COR-L47 (cell line): Measurements from ENCODE around the gene MYO1A.
"Not testable (repeated sequence)": the region's sequence is repeated elsewhere in the genome, so short reads cannot be mapped to it uniquely, and the experiment has no call there.

Experiments used
- DNase-seq: peaks from one replicate; lab custom pipeline; 2025; lab: John Stamatoyannopoulos, UW

MYO1A gene

DNA sequence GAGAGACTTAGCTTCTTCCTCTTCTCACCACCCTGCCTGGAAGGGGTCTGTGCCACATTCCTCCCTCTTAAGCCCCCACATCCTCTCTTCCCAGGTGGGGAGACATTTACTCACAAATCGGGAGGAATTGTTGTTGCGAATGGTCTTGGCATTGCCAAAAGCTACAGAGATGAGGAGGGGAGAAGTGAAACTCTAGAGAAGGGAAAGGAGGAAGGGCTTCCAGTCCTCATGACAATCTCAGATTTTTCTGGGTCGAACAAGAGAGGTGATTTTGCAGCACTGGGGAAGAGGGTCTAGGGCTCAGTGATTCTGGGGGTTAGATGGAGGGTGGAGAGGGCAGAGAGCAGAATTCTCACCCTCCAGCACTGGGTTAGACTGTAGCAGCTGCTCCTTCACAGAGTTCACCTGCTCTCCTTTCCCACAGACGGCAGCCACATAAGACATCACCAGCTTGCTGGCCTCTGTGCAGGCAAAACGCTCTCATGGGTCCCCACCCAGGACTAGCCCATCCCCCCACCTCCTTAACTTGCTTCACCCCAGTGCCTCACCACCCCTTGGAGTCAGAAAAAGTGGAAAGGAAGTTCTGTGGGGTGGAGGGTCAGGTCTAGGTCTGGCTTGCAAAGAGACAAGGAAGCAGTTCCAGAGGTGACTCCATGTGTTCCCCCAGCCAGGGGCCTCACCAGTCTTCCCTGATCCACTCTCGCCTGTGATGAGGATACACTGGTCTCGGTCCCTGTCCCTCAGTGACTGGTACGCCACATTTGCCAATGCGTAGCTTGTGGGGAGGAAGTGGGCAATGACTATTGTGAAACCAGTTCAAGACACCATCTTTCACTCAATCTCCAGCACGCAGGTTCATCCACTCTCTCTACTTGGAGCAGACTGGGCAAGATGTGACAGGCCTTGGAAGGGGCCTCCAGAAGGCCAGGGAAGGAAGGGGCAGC, 2.7 kb downstream of the MYO1A start:
- DNase-seq = no peak

DNA sequence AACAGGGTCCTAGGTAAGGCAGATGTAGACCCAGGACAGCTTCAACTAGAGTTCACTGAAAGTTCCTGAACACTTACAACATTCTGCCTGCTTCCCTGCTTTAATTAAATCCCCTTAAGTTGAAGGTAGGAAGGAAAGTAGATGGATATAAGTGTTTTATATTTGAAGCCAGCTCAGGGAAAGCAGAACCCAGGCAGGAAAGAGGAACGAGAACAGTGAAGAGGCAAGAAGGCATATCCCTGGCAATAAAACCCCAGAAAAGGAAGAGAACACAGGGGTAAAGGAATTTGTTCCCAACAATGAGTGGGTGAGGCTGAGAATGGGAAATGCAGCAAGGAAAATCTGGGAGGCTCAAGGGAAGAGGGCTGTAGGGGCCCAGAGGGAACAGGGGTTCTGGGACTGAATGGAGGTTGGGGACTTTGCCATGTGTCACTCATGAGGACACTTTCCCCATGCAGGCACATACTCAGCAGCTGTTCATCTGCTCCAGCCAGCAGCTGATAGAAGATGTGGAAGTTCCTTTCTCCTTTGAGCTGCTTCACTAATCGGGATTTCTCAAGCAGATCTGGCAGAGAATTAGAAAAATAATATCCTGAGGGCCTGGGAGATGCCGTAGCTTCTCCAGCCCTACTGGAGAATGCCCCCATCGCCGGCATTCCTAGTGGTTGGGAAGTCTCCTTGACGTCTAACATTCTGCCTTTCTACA, 3.7 kb downstream of the MYO1A start:
- no peak for DNase-seq

DNA sequence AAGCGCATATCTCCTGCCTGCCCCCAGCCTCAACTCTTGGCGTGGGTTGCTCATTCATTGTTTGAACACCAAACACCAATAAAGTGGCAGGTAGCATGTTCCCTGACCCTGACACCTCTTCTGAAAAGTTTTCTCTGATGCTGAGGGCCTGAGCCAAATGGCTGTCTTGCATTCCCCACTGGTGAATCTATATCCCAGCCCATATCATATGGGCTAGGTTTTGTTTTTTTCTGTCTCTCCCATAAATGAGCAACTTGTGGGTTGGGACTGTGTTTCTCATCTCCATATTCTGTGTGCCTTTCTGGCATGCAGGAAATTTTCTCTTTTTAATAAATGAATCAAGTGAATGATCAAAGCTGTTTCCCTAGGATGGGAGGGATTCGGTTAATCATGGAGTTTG, 5.0 kb downstream of the MYO1A start:
- no peak for DNase-seq

DNA sequence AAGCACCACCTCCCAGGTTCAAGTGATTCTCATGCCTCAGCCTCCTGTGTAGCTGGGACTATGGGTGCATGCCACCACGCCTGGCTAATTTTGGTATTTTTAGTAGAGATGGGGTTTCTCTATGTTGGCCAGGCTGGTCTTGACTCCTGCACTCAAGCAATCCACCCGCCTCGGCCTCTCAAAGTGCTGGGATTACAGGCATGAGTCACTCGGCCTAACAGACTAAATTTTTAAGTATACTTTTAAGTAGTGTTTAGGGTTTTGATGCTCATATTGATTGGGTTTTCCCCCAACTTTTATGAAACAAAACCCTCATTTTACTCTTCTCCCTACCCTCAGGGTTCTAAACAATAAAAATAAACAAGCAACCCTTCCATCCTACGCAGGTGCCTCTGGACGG, 5.5 kb downstream of the MYO1A start:
- DNase-seq = no peak

DNA sequence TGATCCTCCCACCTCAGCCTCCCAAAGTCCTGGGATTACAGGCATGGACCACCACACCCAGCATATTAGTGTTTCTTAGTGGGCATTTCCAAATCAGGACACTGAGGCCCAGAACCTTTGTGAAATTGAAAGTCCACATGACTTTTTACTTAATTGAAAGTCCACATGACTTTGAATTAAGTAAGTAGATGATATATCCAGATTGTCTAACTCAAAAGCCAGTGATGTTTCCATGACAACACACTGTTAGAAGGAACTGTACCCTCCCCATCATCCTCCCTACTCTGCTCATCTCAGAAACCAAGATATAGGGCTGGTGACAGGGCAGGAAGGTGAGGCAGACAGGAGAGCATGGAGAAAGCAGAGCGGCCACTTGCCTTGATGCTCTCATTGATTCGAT, 7.2 kb downstream of the MYO1A start:
- no peak for DNase-seq

DNA sequence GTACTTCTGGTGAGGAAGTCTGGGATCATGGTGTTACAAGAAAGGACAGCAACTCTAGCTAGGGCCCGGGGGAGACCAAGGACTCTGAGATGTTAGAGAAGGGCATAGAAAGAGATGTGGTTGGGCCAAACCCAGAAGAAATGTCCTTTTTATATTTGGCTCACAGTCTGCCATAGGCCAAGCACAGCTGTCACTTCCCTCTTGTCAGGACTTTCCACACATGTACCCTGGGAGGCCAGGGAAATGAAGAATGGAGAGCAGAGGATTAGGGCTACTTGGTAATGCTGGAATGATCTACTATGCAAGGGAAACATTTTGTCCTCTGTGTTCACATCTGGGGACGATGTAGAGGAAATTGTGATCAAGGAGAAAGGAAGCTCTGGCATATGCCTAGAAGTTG, 9.2 kb downstream of the MYO1A start:
- no peak for DNase-seq

DNA sequence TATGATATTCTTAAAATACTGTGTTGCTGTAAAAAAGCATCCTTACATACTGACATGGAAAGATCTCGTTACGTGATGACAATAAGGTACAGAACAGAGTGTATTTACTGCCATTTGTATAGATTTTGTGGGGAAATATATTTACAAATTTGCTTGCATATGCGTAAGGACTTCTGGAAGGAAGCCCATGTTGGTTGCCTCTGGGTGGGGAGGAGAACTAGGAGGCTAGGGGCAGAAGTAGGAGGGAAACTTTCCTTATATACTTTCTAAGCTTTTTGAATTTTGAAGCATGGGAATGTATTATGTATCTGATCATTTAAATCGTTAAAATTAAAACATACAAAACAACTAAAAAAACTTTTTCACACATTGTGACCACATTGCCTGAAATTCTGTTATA, 9.7 kb downstream of the MYO1A start:
- no peak for DNase-seq

DNA sequence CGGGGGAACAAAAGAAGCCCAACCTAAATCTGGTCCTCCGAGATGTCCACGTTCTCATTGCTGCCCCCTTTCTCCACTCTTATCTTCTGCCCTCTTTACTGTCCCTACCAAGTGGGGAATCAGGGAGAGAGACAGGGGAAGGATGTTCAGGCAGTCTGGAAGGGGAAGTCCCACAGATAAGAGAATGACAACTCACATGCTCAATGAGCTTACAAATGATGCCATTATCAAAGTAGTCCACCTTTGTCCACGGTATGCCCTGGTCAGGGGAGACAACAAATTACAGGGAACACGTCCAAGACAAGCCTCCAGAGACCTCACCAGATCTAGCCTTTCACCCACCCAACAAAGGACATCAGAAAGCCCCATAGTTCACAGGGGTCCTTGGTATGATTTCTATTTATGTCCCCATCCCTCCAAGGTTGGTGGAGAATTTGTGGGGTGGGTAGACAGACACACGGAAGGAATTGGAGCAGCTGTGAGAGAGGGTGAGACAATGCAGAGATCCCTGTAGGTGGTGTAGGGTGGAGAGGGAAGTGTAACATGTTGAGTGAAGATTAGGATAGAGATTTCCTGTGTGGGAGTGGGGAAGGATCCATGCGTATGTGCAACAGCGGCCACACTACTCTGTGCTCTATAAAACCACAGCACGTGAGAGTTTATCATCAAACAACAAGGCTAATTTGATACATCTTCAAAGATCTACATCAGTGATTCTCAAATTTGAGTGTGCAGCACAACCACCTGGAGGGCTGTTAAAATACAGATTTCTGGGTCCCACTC, 10.7 kb downstream of the MYO1A start:
- no peak for DNase-seq

DNA sequence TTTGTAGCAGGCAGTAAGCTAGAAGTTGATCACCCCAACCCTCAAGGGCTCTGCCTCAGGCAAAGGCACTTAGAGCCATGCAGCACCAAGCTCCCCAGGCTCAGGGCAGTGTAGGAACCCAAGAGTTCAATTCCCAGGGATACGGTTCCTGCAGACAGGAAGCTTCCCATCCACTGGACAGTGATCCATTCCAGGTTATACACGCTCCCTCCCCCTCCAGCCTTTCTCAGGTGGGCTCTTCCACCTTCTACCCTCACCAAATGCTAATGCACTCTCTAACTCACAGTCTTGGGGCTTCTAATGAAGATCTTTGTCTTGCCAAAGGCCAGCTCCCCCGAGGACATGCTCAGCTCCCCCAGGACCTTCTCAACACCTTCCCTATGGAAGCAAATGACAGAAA, 12.7 kb downstream of the MYO1A start:
- no peak for DNase-seq

DNA sequence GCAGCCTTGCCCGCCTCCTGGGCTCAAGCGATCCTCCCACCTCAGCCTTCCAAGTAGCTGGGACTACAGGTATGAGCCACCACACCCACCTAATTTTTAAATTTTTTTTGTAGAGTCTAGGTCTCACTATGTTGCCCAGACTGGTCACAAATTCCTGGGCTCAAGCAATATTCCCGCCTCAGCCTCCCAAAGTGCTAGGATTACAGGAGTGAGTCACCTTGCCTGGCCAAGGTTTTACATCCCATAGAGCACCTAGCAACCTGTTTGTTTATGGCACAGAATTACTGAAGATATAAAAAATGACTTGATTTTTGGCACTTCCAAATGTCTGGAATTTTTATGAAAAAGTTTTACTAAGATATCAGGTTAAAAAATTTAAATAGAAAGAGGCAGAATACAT, 16.5 kb downstream of the MYO1A start:
- DNase-seq = no peak

DNA sequence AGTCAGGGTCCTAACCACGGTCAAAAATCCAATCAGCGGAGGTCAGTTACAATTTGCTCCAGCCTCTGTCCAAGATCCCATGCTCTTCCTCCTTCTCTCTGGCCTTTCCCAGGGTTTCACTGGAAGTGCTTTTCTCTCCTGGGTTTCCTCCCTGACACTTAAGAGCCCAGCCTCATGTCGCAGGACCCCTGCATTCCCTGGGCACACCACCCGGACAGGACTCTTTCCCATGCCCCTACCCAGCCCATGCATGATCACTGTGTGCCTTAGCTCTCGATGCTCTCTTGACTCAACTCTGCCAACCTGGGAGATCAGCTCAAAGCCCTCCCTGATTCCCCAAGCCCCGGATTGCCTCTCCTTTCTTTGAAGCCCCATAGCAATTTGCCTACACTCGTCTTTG, 18.1 kb downstream of the MYO1A start:
- no peak for DNase-seq

DNA sequence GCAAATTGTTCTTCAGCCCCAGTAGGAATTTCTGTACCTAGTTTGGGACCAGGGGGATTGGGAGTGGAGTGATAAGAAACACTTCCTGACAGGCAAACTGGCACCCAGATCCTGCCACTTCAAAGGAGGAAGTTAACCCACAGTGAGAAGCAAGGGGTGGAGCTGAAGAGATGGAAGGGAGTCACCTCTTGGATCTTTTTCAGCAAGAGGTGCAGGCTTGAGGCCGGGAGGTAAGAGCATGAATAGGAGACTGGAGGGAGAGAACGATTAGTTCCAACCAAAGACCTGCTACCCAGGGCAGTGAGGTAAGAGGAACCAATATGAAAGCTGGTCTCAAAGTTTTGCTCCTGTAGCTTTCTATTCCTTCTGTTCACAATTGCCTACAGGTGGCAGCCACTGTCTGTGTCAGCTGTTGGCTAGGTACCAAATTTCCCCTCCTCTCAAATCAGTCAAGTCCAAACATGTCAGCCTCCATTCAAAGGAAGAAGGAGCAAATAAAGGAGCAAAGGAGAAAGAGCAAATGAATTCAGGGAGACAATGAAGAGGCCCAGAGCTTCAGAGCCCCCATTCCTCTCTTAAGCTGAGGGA, 18.7 kb downstream of the MYO1A start:
- peak; percentile 76 for DNase-seq

DNA sequence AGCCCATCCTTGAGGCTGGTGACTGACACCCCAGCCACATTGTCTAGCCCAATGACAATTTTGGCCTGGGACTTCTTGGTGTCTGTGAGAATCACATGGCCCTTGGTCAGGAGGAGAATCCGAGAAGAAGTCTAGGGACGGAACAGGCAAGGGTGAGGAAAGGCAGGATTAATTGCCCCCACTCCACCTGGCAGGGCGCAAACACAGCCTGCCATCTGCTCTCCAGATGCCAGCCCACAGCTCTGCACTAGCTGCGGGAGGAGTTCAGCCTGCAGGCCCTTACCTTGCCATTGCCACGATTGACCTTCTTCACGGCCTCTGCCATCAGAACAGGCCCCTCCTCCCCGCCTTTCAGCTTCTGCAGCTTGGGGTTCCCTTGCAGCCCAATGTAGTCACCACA, 20.5 kb downstream of the MYO1A start:
- DNase-seq = no peak

DNA sequence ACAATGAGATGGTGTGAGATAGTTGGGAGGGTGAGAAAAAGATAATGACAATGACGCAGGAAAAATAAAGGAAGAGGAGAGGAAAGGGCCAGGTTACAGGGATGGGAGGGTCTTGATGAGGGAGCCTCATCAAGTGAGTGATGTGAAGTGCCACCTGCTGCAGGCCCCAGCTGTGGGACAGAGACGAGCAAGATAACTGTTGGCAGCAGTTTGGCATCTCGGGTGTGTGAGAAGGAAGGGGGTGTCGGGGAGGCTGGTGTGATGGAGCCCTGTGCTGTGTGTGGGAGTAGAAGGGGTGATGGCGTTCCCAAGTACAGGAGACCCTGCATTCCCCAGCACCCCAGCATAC, 22.1 kb downstream of the MYO1A start:
- no peak for DNase-seq

DNA sequence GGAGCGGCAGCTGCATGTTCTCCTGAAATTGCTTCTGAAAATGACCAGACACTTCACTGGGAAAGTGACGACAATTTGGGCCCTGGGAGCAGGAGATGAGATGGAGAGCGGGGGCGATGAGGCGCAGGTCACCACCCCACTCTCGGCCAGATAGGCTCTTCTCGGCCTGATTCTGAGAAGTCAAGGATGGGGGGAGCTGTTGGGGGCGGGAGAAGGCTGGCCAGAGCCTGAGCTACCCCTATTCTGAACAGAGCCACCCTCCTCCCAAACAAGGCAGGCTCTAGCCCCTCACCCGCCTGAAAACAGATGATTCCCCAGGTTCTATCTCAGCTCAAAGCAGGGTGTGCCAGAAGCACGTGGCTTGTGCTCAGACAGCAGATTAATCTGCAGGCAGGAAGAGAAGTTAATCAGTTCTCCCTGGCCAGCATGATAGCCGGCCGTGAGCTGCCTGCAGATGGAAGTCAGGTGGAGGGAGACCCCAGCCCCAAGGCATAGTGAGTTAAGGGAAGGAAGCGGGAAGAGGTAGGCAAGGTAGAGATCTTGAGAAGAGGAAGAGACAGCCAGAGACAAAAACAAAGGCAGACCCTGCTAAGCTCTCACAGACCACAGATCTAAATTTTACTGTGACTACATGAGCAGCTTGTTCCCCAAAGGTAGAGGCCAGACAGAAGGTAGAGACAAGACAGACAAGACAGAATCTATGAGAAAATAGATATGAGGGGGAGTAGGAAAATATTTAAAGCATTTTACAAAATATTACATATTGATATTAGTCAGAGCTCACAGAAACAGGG, 22.7 kb downstream of the MYO1A start:
- no peak for DNase-seq

DNA sequence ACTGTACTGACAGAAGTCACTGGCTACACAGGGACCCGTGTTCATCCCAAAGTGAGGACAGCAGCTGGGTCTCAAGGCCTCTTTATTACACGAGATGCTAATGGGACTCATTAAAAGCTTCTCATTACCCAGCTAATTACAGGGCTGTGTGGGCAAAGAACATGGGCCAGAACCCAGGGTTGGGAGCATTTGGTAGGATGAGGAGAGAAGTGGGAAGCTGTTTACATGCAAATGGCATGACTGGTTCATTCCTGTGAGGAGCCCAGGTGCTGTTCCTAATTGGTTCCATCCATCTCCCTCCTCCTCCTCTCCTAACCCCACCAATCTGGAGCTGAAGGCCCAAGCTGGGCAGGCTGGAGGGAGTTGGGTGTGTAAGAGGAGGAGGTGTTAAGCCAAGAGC, 24.7 kb downstream of the MYO1A start:
- no peak for DNase-seq

DNA sequence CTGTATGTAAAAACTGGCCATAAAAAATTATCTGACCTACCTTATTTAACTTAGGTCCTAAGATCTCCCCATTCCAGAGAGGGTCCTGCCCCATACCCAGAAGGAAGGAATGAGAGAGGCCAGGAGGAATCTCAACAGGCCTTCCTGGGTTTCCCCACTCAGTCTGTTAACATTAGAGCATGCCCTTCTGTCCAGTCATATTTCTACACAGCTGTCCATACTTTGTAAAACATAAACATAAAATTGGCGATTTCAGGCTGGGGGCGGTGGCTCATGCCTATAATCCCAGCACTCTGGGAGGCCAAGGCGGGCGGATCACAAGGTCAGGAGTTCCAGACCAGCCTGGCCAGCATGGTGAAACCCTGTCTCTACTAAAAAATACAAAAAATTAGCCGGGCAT, 27.6 kb downstream of the MYO1A start:
- DNase-seq = not testable (repeated sequence)

DNA sequence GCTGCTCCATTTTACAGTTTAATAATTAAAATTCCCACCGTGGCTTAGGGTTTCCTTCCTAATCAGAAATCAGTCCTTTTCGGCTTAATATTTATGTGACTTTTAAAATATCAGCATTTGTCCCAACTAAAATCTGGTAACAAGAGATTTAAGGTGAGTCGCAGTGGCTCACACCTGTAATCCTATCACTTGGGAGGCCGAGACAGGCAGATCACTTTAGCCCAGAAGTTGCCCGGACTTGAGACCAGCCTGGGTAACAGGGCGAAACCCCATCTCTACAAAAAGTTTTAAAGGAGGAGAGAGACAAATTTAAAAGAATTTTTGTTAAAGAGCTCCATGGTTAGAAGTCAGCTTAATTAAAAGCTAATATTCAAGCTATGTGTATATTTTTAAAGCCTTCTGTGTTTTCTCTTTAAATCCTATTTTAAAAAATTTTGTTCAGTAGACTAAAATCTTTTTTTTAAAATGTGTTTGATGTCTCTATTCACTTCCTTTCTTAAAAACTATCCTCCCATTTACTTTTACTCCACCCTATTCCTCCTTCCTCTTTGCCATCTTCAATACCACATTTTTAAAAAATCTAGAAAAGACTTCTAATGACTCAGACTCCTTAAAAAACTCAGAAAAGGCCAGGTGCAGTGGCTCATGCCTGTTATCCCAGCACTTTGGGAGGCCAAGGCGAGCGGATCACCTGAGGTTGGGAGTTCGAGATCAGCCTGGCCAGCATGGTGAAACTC, 29.8 kb downstream of the MYO1A start:
- DNase-seq = no peak

DNA sequence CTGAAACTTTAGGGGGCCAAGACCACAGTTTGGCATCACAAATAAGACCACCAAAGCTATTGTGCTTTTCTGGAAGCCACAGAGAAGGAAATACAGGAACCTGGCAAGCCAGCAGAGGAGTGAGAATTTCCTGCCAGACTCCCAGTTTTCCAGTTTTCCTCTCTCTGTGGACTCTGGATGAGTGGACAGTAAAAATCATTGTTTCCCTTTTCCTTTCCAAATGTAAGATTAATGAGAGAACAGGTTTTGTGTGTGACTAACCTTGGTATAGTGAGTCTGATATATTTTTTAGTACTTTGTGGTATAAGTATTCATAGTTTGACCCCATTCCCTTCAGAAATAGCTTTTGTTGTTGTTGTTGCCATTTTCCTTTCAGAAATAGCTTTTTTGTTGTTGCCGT, 31.0 kb downstream of the MYO1A start:
- DNase-seq = no peak

DNA sequence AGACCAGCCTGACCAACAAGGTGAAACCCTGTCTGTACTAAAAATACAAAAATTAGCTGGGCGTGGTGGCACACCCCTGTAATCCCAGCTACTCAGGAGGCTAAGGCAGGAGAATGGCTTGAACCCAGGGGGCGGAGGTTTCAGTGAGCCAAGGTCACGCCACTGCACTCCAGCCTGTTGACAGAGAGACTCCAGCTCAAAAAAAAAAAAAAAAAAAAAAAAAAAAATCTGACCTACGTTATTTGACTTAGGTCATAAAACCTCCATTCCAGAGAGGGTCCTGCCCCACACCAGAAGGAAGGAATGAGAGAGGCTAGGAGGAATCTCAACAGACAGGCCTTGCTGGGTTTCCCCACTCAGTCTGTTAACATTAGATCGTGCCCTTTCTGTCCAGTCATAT, 31.6 kb downstream of the MYO1A start:
- not testable (repeated sequence) for DNase-seq

DNA sequence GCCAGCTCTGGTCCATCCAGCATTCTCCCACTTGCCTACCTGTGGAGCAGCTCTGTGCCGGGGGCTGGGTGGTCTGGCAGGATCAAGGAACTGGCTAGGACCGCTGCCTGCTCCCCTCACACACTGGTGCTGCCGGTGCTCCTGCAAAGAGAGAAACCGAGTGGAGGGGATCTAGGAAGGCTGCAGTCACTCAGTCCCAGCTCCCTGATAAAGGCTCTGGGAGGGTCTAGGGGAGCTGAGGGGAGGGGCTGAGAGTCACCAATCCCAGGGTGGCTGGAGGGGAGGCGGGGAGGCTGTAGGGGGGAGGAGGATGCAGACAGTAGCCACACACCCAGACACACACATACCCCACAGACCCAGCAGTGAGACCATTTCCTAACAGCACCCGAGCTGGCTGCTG, 33.6 kb downstream of the MYO1A start, which contains the start of gene TAC3:
Gene TAC3 (minus strand): TSS at position 182 of the 400 bp plus-strand sequence. CDS start 732 bp downstream, outside the sequence.
- no peak for DNase-seq
